Measurements from ENCODE around the gene COASY.

Gene COASY

DNA sequence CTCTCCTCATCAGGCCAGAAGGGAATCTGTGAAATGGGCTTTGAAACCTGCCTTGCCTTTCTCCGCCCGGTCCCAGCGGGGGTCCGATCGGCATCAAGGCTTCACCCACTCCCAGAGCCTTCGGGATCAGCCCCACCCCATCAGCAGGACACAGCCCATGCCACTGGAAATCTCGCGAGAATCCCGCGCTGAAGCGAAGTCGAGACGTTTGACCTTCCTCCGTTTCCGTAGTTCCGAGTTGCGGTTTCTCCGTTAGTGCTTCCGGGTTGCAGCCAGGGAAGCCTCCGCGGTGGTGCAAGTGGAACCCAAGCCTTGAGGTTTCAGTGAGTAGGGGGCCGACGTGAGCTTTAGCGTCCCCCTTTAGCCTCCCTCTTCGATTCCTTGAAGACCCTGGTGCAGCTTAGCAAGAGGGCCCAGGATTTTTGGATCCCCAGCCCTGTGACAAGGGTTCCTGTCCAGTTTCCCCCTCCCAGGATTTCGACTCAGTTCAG lies at the start of gene COASY:
COASY (plus strand) TSS at position 252 of the 491 bp plus-strand sequence. CDS start 475 bp downstream, outside the sequence.
- DNase-seq (ENCODE audit: low read depth in 2 of 3, low spot score in 1 of 3), result peak; percentile 90 to 94 (median 90)

DNA sequence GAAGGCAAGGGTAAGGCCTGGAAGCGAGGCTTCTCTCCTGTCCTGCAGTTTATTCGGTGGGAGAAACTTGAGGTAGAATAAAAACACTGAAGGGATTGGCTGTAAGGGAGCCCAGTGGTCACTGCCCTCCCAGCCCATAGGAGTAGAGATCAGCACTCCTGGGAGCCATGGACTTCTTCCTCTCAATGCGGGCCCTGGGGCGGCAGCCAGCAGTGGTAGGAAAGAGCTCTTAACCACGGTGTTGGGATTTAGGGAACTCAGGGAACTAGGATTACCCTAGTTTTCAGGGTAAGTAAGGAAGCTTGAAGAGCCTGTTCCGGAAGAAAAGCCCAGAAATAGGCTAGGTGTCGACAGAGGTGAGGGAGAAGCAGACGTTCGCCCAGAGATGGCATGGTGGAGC lies 49.7 kb upstream of the COASY start:
- no peak for DNase-seq (ENCODE audit: low read depth in 2 of 3, low spot score in 1 of 3)

- DNase-seq (ENCODE audit: low read depth in 2 of 3, low spot score in 1 of 3), result no peak
Measured at GRCh38 chr17:42512733-42513251, 49.2 kb upstream of the COASY start.

GRCh38 chr17:42513686-42514085 lies 48.3 kb upstream of the COASY start:
- no peak for DNase-seq (ENCODE audit: low read depth in 2 of 3, low spot score in 1 of 3)

DNA sequence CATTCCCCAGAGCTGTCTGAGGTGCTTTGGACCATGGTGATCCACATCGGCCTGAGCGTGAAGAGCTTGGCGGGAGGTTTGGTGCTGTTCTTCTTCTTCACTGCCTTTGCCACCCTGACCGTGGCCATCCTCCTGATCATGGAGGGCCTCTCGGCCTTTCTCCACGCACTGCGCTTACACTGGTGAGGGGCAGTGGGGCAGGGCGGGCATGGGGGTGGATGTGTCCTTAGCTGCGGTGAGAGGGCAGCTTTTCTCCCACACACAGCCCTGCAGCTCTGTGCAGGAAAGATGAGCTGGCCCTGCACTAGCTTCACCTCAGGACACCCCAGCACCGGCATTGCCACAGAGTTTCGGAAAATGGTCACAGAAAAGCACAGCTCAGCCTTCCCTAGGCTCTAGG lies 47.7 kb upstream of the COASY start:
- no peak for DNase-seq (ENCODE audit: low read depth in 2 of 3, low spot score in 1 of 3)

DNA sequence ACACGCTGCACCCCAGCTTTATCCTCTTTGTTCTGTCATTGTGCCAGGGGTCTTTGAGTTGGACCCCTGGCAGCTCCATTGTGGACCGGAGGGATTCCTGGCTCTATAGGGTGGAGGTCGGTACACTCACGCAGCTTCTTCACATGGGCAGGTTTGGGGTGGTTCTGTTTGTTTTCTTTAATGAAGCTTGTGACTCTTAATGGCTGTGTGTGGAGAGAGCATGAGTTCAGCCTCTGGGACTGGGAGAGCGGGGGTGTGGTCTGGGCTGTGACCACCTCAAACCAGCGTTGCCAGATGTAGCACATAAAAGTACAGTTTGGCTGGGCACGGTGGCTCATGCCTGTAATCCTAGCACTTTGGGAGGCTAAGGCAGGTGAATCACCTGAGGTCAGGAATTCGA lies 47.1 kb upstream of the COASY start:
- DNase-seq (ENCODE audit: low read depth in 2 of 3, low spot score in 1 of 3), result no peak

DNA sequence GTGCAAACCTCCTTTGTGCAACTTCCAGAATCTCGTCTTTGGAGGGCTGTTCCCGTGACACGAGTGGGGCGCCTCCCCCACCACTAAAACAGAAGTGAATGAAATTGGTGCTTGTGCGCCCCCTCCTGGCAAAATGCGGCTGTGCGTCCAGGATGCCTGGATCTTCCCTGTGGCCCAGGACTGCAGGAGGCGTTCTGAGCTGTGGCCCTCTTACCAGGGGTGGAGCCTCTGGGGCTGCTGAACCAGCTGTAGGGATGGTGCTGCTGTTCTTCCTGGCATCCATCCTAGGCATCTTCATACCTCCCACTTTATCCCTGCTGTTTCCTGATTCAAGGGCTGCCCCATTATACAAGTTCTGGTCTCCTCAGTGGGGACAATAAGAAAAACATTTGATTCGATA lies 44.4 kb upstream of the COASY start:
- peak; percentile 73 to 89 (median 76) for DNase-seq (ENCODE audit: low read depth in 2 of 3, low spot score in 1 of 3)

GRCh38 chr17:42518046-42518754 lies 43.7 kb upstream of the COASY start:
- no peak for DNase-seq (ENCODE audit: low read depth in 2 of 3, low spot score in 1 of 3)

- no peak for DNase-seq (ENCODE audit: low read depth in 2 of 3, low spot score in 1 of 3)
Measured at GRCh38 chr17:42518755-42519545, 43.0 kb upstream of the COASY start.

DNA sequence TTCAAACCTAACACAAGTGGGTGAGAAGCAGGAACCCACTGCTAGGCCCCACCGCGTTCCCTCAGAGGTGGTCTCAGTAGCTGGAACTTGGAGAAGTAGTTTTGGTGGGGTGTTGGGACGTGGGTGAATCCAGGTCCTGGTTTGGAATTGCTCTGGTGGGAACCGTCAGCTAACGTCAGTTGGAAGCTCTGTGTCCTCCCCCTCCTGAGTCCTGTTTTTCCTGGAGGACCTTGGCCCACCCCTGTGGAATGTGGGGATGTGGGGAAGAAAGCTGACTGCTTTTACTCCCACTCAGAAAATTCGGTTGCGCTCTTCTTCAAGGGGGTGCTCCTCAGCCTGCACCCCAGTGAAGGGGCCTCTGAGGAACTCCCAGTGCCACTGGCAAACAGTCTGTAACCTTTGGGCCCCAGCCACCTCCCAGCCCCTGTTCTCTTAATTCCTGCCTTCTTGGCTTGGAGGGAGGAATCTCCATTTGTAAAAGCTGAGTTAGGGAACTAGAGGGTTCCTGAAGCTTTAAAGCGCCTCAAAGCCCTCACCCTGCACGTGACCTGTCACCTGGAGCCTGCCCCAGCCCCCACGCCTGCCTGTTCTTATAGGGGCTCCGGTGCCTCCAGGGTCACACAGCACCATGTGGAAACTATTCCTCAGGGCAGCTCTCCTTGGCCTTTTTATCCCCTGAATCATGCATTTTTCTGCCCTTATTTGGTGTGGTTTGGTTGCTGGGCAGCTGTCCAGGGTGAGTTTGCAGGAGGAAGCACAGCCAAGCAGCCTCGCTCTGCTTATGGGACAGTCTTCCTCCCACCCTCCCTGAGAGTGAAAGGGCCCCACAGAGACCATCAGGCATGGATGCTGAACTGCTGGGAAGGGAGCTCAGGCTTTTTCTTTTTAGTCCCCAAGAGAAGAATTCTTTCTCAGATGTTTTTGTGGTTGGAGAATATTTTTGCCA lies 42.1 kb upstream of the COASY start:
- DNase-seq (ENCODE audit: low read depth in 2 of 3, low spot score in 1 of 3), result no peak

DNA sequence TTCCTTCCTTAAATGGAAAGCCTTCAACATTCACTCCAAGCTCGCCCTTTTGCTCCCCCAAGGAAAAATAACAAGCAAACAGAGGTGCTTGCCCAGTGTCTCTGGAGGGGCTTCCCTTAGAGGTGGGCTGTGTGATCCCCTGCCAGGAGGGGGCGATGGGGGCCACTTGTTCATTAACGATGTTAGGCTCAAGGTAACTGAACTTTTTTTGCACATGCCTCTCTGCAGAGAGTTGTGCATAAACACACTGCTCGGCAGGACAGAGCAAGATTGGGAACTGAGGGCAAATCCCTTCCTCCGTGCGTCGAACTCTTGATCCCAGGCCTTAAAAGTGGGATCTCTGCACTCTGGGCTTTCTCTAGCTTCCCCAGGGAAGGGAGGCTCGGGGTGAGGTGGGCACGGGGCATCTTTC lies 41.4 kb upstream of the COASY start:
- DNase-seq (ENCODE audit: low read depth in 2 of 3, low spot score in 1 of 3), result no peak

- no peak for DNase-seq (ENCODE audit: low read depth in 2 of 3, low spot score in 1 of 3)
Measured at GRCh38 chr17:42521036-42521435, 40.9 kb upstream of the COASY start.

DNA sequence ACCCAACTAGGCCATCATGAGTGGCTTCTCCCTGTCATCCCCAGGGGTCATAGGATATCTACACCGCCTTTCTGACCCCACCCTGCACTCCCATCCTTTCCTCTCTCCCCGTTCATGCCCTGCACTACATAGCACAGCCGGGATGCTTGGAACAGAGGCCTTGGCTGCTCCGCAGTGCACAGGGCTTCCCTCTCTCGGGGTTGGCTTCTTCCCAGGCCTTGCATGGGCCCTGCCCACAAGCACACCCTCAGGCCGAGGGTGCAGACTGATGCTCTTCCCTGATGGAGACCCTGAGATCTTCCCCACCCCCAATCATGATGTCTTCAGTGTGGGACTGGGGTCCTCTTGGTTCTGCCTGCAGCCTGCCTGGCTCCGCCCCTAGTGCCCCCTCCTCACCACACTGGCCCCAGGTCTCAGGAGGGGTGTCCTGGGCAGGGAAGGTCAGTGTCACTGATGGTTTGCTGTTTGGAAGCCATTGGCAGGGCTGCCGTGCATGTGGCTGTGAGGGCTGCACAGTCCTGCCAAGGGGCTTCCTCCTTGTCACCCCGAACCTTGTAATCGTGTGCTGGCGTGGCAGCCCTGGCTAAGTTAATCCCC lies 40.2 kb upstream of the COASY start:
- no peak for DNase-seq (ENCODE audit: low read depth in 2 of 3, low spot score in 1 of 3)

DNA sequence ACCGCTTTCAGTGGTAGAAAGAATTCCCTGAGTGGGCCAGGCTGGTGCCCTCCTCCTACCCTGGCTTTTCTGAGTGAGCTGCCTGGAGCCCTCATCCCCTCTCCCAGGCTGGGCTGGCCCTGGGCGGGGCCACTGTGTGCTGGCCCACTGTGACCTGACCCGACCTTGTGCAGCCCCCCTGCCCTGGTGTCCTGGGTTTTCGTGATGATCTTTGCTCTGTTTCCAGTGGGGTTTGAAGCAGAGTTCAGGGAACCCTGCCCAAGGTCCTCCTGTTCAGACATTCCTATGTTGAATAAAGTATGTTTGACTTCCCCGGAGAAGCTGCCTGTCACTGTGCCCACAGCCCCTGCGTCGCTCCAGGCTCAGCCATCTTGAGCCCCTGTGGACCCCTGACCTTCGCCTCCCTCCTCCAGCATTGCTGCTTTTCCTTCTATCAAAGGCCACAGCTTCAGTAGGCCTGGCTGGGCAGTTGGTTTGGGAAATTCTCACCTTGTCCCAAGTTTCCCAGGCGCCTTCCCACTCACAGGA lies 39.6 kb upstream of the COASY start:
- no peak for DNase-seq (ENCODE audit: low read depth in 2 of 3, low spot score in 1 of 3)

- DNase-seq (ENCODE audit: low read depth in 2 of 3, low spot score in 1 of 3), result no peak
Measured at GRCh38 chr17:42522798-42523278, 39.1 kb upstream of the COASY start.

GRCh38 chr17:42525221-42525620 lies 36.7 kb upstream of the COASY start:
- no peak for DNase-seq (ENCODE audit: low read depth in 2 of 3, low spot score in 1 of 3)

DNA sequence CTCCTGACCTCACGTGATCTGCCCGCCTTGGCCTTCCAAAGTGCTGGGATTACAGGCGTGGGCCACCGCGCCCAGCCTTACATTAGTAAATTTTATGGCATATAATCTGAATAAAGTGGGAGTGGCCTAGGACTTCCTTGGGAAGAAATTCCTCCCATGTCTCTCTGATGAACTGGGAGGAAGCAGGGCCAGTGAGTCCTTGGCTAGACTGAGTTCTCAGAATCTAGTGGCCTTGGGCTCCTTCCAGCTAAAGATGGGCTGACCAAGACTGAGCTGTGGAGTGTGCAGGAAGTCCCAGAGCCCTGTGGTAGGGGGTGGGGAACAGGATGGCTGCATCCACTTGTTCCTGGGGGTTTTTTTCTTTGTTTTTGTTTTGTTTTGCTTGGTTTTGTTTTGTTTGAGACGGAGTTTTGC lies 35.9 kb upstream of the COASY start:
- no peak for DNase-seq (ENCODE audit: low read depth in 2 of 3, low spot score in 1 of 3)

DNA sequence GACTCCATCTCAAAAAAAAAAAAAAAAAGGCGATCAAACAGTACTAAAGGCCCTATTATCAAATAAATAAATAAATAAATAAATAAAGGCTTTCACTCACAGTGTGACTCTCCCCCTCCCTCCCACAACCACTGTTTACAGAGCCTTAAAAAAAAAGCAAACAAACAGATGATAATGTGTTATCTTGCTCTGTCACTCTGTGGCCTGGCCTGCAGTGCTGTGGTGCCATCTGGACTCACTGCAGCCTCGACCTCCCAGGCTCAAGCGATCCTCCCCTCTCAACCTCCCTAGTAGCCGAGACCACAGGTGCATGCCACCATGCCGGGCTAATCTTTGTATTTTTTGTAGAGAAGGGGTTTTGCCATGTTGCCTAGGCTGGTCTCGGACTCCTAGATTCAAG lies 34.0 kb upstream of the COASY start:
- DNase-seq (ENCODE audit: low read depth in 2 of 3, low spot score in 1 of 3), result no peak

DNA sequence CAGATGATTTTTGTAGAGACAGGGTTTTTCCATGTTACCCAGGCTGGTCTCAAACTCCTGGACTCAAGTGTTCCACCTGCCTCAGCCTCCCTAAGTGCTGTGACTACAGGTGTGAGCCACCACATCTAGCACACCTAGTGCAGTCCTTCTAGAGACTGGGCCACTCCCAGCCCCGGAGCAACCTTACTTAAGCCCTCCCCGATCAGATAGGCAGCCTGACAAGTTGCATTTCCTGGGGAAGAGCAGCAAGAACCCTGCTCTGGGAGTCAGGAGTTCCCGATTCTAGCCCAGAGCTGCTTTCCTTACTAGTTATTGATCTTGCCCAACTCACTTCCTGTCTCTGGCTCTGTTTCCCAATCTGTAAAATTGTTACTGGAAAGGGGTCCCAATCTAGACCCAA lies 32.9 kb upstream of the COASY start:
- no peak for DNase-seq (ENCODE audit: low read depth in 2 of 3, low spot score in 1 of 3)

GRCh38 chr17:42530952-42531454 lies 30.9 kb upstream of the COASY start:
- no peak for DNase-seq (ENCODE audit: low read depth in 2 of 3, low spot score in 1 of 3)

Data from stimulated activated CD4-positive, alpha-beta T cell treated with anti-CD3 and anti-CD28 coated beads, Interleukin-12 subunit alpha, Interleukin-12 subunit beta, amount 100 ng/mL, for 48 hours (primary cell).